Thyroid gland (tissue), 4 donors: ENCODE results near the gene FLNA.

Source experiments
- CTCF ChIP-seq, 6 experiments: fragments of 200-600 bp in 3 of 6; fragments of 450-650 bp in 3 of 6; sonication (generic) in 3 of 6; IDR thresholded peaks; one replicate each; pipeline ENCODE4 v1.5.1; 2016 to 2019; ENCODE audit warnings: antibody characterized with exemption in 6 of 6, mild to moderate bottlenecking in 2 of 6, inconsistent platforms in 1 of 6, moderate library complexity in 1 of 6
- POLR2A ChIP-seq, 2 donors: fragments of 450-650 bp; IDR thresholded peaks; one replicate each; pipeline ENCODE4 v1.6.1; 2017; ENCODE audit warnings: antibody characterized with exemption in 2 of 2, mild to moderate bottlenecking in 2 of 2, moderate library complexity in 1 of 2

- TF ChIP-seq CTCF (IDR thresholded peaks at IDR 0.05) (no peak), POLR2A (IDR thresholded peaks at IDR 0.05) (no peak)
Measured at GRCh38 chrX:154329294-154329693, 45.1 kb downstream of the FLNA start.
